GM12801 (cell line): ENCODE results near the gene IFT20.

ENCODE experiments used
- CTCF ChIP-seq: IDR thresholded peaks from one replicate; pipeline ENCODE4 v1.5.1; 2011; ENCODE audit warnings: control low read depth; ENCODE audit not compliant: insufficient read length; ENCODE audit errors: extremely low read depth

The IFT20 gene

GRCh38 chr17:28324267-28324745, 11.0 kb downstream of the IFT20 start:
- TF ChIP-seq CTCF: no peak

GRCh38 chr17:28320215-28321061, 14.8 kb downstream of the IFT20 start:
- no peak for TF ChIP-seq CTCF

- TF ChIP-seq CTCF: no peak
These were observed 15.7 kb downstream of the IFT20 start for GRCh38 chr17:28319598-28319935.

- TF ChIP-seq CTCF: no peak
These were observed 16.3 kb downstream of the IFT20 start, which contains the start of gene TMEM97 for GRCh38 chr17:28318759-28319597. Gene TMEM97 (plus strand): TSS chr17:28319200. CDS start chr17:28319240, 40 bp downstream.

GRCh38 chr17:28317966-28318758, 17.1 kb downstream of the IFT20 start:
- TF ChIP-seq CTCF: no peak

GRCh38 chr17:28317099-28317965, 17.9 kb downstream of the IFT20 start:
- TF ChIP-seq CTCF: no peak
